GM23338 (cell line): ENCODE results near the gene FAM83C. TPM values are rescaled to one million over a fixed set of nuclear protein-coding genes. Genes with fewer than 3 reads are reported as not detected.

Experiments
- ATAC-seq: fragments of 200-7000 bp; cut with Tn5 transposase; 3 replicates; pipeline ENCODE4 v1.9.1; 2020
- DNase-seq: peaks from one replicate; pipeline ENCODE4 v3.0.0-alpha.2; 2015; ENCODE audit warnings: low spot score
- H2AFZ ChIP-seq: fragments of 200-600 bp; sonication (generic); 2 replicates; pipeline ENCODE4 v1.8.0; 2016; ENCODE audit warnings: antibody characterized with exemption, mild to moderate bottlenecking, moderate library complexity
- H3F3A ChIP-seq: fragments of 200-600 bp; sonication (generic); replicated peaks from 2 replicates; pipeline ENCODE4 v1.8.0; 2017; ENCODE audit warnings: antibody characterized with exemption, mixed run types, low read depth
- H3K27ac ChIP-seq: fragments of 200-600 bp; sonication (generic); 2 replicates; pipeline ENCODE4 v1.6.1; 2016; ENCODE audit warnings: low read depth
- H3K27me3 ChIP-seq: fragments of 200-600 bp; sonication (generic); 2 replicates; pipeline ENCODE4 v1.8.0; 2016; ENCODE audit warnings: mild to moderate bottlenecking, mixed run types, moderate library complexity; ENCODE audit not compliant: insufficient read depth
- H3K36me3 ChIP-seq: fragments of 200-600 bp; sonication (generic); 2 replicates; pipeline ENCODE4 v1.8.0; 2016; ENCODE audit warnings: mild to moderate bottlenecking; ENCODE audit not compliant: insufficient read depth
- H3K4me1 ChIP-seq: fragments of 200-600 bp; sonication (generic); 2 replicates; pipeline ENCODE4 v1.8.0; 2016; ENCODE audit warnings: mild to moderate bottlenecking, moderate library complexity; ENCODE audit not compliant: insufficient read depth
- H3K4me2 ChIP-seq: fragments of 200-600 bp; sonication (generic); 2 replicates; pipeline ENCODE4 v1.7.1; 2017; ENCODE audit warnings: mixed run types
- H3K4me3 ChIP-seq: fragments of 200-600 bp; sonication (generic); 2 replicates; pipeline ENCODE4 v1.6.1; 2016; ENCODE audit warnings: mixed run types
- H3K79me2 ChIP-seq: fragments of 200-600 bp; sonication (generic); replicated peaks from 2 replicates; pipeline ENCODE4 v1.8.0; 2017; ENCODE audit warnings: mild to moderate bottlenecking; ENCODE audit not compliant: insufficient read depth
- H3K9me2 ChIP-seq: fragments of 200-600 bp; sonication (generic); 2 replicates; pipeline ENCODE4 v1.8.0; 2017; ENCODE audit not compliant: insufficient read depth
- H4K20me1 ChIP-seq: fragments of 200-600 bp; sonication (generic); replicated peaks from 2 replicates; pipeline ENCODE4 v1.8.0; 2017; ENCODE audit warnings: mild to moderate bottlenecking; ENCODE audit not compliant: insufficient read depth
- H3K27ac Mint-ChIP-seq: 2 replicates; pipeline ENCODE4 v1.8.0; 2020; ENCODE audit warnings: inconsistent platforms, mild to moderate bottlenecking, moderate library complexity, mixed read lengths
- H3K27me3 Mint-ChIP-seq: 3 replicates; pipeline ENCODE4 v1.8.0; 2022; ENCODE audit warnings: low read depth, mild to moderate bottlenecking, moderate library complexity, mixed read lengths, inconsistent platforms; ENCODE audit not compliant: insufficient read depth, poor library complexity
- H3K36me3 Mint-ChIP-seq: 3 replicates; pipeline ENCODE4 v1.8.0; 2021; ENCODE audit warnings: low read depth, mild to moderate bottlenecking, inconsistent platforms, moderate library complexity, mixed read lengths
- H3K4me1 Mint-ChIP-seq: 3 replicates; pipeline ENCODE4 v1.8.0; 2020; ENCODE audit warnings: mild to moderate bottlenecking, inconsistent platforms, mixed read lengths
- H3K4me3 Mint-ChIP-seq: 3 replicates; pipeline ENCODE4 v1.8.0; 2021; ENCODE audit warnings: moderate library complexity, mild to moderate bottlenecking, inconsistent platforms, mixed read lengths
- H3K9me3 Mint-ChIP-seq: 3 replicates; pipeline ENCODE4 v1.8.0; 2020; ENCODE audit warnings: moderate library complexity, mild to moderate bottlenecking, inconsistent platforms, mixed read lengths
- CREB1 ChIP-seq: fragments of 250-450 bp; sonication (Bioruptor Pico); IDR thresholded peaks from 2 replicates; pipeline ENCODE4 v1.5.0; 2020; ENCODE audit warnings: low read depth, mild to moderate bottlenecking, moderate library complexity
- JUNB ChIP-seq: IDR thresholded peaks from one replicate; pipeline ENCODE4 v1.6.1; 2016; ENCODE audit warnings: antibody characterized with exemption; ENCODE audit not compliant: unreplicated experiment
- NANOG ChIP-seq: IDR thresholded peaks from 2 replicates; pipeline ENCODE4 v1.6.1; 2016; ENCODE audit warnings: antibody characterized with exemption, borderline replicate concordance
- POLR2AphosphoS5 ChIP-seq: IDR thresholded peaks from 2 replicates; pipeline ENCODE4 v1.6.1; 2016; ENCODE audit warnings: antibody characterized with exemption, low read depth
- ZNF114 ChIP-seq: fragments of 250-450 bp; sonication (Bioruptor Pico); IDR thresholded peaks from 2 replicates; pipeline ENCODE4 v1.5.0; 2020; ENCODE audit warnings: mild to moderate bottlenecking, moderate library complexity
- ZNF331 ChIP-seq: fragments of 250-450 bp; sonication (Bioruptor Pico); IDR thresholded peaks from 2 replicates; pipeline ENCODE4 v1.5.0; 2020; ENCODE audit warnings: low read depth, mild to moderate bottlenecking, moderate library complexity
- polyA plus RNA-seq: library from polyadenylated mRNA; unstranded; fragments of >200 nt; fragmentation: Nextera tagmentation; extraction: Ambion mirVana; gene quantifications from 2 replicates; pipeline ENCODE4 v1.2.1, GENCODE V29; 2016
- total RNA-seq: library from RNA; depleted of rRNA; stranded (reverse); fragments of >200 nt; shearing (Covaris generic); gene quantifications from 2 replicates; pipeline ENCODE4 v1.2.3, GENCODE V29; 2014
- TF ChIP-seq, protein P1 (sequence below): IDR thresholded peaks from one replicate; pipeline ENCODE4 v1.6.1; 2018; ENCODE audit warnings: antibody characterized with exemption; ENCODE audit not compliant: unreplicated experiment
- TF ChIP-seq, protein P2 (sequence below): IDR thresholded peaks from 2 replicates; pipeline ENCODE4 v1.6.1; 2016; ENCODE audit warnings: antibody characterized with exemption
- TF ChIP-seq, protein P3 (sequence below), 2 experiments: fragments of 200-600 bp in 1 of 2; sonication (generic) in 1 of 2; conservative IDR thresholded peaks; 2 replicates each; pipeline versions ENCODE4 v1.5.1 to v1.6.1; 2016 to 2017; ENCODE audit warnings: antibody characterized with exemption in 2 of 2, low read depth in 2 of 2, mild to moderate bottlenecking in 2 of 2, moderate library complexity in 1 of 2

FAM83C gene
- total and polyA plus RNA-seq, 2 experiments from 2014 or later, result 0.10 TPM; not detected in 1

DNA sequence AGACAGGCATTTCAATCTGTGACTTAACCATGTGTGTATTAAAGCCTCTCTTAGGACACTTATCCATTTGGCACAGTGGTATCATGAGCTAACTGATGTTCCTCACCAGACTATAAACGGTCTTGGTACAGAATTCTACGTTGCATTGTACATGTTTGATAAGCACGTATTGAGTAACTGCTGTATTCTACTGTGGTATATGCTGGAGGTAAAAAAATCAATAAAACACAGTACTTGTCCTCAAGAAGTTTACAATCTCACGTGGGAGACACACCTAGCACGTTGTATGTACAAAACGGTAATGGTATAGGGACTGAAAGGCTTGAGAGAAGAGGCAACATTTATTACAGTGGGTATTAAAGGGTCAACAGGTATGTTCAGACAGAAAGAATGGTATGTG lies 33.2 kb upstream of the FAM83C start (continued):
- TF ChIP-seq, protein P1, sequence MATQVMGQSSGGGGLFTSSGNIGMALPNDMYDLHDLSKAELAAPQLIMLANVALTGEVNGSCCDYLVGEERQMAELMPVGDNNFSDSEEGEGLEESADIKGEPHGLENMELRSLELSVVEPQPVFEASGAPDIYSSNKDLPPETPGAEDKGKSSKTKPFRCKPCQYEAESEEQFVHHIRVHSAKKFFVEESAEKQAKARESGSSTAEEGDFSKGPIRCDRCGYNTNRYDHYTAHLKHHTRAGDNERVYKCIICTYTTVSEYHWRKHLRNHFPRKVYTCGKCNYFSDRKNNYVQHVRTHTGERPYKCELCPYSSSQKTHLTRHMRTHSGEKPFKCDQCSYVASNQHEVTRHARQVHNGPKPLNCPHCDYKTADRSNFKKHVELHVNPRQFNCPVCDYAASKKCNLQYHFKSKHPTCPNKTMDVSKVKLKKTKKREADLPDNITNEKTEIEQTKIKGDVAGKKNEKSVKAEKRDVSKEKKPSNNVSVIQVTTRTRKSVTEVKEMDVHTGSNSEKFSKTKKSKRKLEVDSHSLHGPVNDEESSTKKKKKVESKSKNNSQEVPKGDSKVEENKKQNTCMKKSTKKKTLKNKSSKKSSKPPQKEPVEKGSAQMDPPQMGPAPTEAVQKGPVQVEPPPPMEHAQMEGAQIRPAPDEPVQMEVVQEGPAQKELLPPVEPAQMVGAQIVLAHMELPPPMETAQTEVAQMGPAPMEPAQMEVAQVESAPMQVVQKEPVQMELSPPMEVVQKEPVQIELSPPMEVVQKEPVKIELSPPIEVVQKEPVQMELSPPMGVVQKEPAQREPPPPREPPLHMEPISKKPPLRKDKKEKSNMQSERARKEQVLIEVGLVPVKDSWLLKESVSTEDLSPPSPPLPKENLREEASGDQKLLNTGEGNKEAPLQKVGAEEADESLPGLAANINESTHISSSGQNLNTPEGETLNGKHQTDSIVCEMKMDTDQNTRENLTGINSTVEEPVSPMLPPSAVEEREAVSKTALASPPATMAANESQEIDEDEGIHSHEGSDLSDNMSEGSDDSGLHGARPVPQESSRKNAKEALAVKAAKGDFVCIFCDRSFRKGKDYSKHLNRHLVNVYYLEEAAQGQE, result no peak
- TF ChIP-seq, protein P2, sequence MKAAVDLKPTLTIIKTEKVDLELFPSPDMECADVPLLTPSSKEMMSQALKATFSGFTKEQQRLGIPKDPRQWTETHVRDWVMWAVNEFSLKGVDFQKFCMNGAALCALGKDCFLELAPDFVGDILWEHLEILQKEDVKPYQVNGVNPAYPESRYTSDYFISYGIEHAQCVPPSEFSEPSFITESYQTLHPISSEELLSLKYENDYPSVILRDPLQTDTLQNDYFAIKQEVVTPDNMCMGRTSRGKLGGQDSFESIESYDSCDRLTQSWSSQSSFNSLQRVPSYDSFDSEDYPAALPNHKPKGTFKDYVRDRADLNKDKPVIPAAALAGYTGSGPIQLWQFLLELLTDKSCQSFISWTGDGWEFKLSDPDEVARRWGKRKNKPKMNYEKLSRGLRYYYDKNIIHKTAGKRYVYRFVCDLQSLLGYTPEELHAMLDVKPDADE, result no peak

DNA sequence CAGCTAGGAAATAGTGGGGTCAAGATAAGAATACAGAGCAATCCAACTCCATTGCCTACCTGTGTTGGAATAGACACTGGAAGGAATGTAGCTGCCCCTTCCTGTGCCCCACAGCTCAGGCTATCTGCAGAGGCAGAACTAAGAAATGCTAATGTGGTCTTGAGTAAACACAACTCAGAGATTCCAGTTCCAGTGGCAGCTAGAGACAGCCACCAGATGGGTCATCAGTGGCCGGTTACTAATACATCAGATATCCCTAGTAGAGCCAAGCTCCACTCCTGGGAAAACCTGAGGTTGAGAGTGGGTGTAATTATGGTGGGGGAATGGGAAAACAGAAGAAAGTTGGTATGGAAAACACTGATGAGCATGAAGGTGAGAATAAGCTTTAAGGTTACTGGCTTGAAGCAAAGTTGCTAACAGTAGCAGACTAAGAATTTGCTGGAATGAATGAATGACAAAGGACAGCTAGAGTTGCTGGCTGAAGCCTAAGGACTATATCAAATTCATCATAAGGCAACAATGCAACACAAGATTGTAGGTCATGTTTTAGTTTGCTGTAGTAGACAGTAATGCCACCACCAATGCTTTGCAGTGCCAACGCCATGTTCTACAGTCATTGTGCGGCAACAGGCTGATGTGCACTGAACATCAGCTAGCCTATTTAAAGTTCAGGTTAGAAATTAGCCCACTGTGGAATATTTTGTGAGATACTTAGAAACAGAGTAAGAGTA lies 28.3 kb upstream of the FAM83C start:
- Histone ChIP-seq H4K20me1 (no peaks in the 10 kb centered on the region), H3K4me2 (0 out of 2 replicates have a peak overlapping the region, but pooled peaks have one; percentile 7), H3K9me2 (no peaks in the 10 kb centered on the region), H3K4me3 (no peak overlapping the region), H3K27ac (no peak overlapping the region), H3K79me2 (no peaks in the 10 kb centered on the region), H3K4me1 (peaks cover 3% of the 10 kb centered on the region; the same call in 1 of the 2 replicates), H2AFZ (no peak overlapping the region), H3F3A (no peaks in the 10 kb centered on the region), H3K27me3 (no peaks in the 10 kb centered on the region), H3K36me3 (no peaks in the 10 kb centered on the region)
- H3K9me3 Mint-ChIP-seq, result no peaks in the 10 kb centered on the region
- H3K4me3 Mint-ChIP-seq, result no peak overlapping the region
- ATAC-seq (peak; percentile 55), DNase-seq (peak; percentile 33)
- peak overlapping the region; percentile 27 for H3K27ac Mint-ChIP-seq
- H3K36me3 Mint-ChIP-seq, result no peaks in the 10 kb centered on the region
- peaks cover 2% of the 10 kb centered on the region for H3K27me3 Mint-ChIP-seq
- peaks cover 17% of the 10 kb centered on the region for H3K4me1 Mint-ChIP-seq
- no peak for TF ChIP-seq ZNF331 (CRISPR knock-in tag)
- TF ChIP-seq, protein P2, result no peak
- TF ChIP-seq JUNB, result no peak
- TF ChIP-seq POLR2AphosphoS5, result no peak
- TF ChIP-seq ZNF114, result no peak
- TF ChIP-seq, protein P3, sequence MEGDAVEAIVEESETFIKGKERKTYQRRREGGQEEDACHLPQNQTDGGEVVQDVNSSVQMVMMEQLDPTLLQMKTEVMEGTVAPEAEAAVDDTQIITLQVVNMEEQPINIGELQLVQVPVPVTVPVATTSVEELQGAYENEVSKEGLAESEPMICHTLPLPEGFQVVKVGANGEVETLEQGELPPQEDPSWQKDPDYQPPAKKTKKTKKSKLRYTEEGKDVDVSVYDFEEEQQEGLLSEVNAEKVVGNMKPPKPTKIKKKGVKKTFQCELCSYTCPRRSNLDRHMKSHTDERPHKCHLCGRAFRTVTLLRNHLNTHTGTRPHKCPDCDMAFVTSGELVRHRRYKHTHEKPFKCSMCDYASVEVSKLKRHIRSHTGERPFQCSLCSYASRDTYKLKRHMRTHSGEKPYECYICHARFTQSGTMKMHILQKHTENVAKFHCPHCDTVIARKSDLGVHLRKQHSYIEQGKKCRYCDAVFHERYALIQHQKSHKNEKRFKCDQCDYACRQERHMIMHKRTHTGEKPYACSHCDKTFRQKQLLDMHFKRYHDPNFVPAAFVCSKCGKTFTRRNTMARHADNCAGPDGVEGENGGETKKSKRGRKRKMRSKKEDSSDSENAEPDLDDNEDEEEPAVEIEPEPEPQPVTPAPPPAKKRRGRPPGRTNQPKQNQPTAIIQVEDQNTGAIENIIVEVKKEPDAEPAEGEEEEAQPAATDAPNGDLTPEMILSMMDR (conservative IDR thresholded peaks at IDR 0.05; ENCODE audit: low read depth in 2 of 2), result no peak
- TF ChIP-seq NANOG, result no peak
- no peak for TF ChIP-seq CREB1 (CRISPR knock-in tag)
- TF ChIP-seq, protein P1, result no peak
